GM12878 (cell line): ENCODE results near the gene ZNF695. TPM values are rescaled to one million over a fixed set of nuclear protein-coding genes. Genes with fewer than 3 reads are reported as not detected.

Experiments
- ATAC-seq: fragments of 200-7000 bp; cut with Tn5 transposase; 3 replicates; pipeline ENCODE4 v1.9.1; 2020; ENCODE audit warnings: mild to moderate bottlenecking, moderate library complexity
- BruUV-seq: library from RNA; stranded (reverse); fragments of 400-500 nt; replicated peaks from 2 replicates; lab custom pipeline; 2021; lab: Mats Ljungman, UMichigan
- CTCF ChIA-PET: fragments of 300-600 bp; sonication (Branson Sonifier 250); formaldehyde crosslinking; extraction: SDS; loops from one replicate; lab custom pipeline; 2021; ENCODE audit warnings: inconsistent platforms; lab: Yijun Ruan, JAX
- POLR2A ChIA-PET: fragments of 350-600 bp; formaldehyde crosslinking; extraction: SDS; loops from one replicate; lab custom pipeline; 2021; ENCODE audit warnings: inconsistent platforms; lab: Charles Lee
- RAD21 ChIA-PET: fragments of 300-600 bp; sonication (Branson Sonifier 250); formaldehyde crosslinking; loops from one replicate; lab custom pipeline; 2023; ENCODE audit warnings: antibody characterized with exemption; ENCODE audit not compliant: unreplicated experiment; lab: Charles Lee
- SMC1A ChIA-PET: fragments of 300-600 bp; sonication (Branson Sonifier 250); formaldehyde crosslinking; loops from one replicate; lab custom pipeline; 2023; ENCODE audit not compliant: unreplicated experiment, uncharacterized antibody; lab: Charles Lee
- DNase-seq: peaks from one replicate; pipeline ENCODE4 v3.0.0-alpha.2; 2011; ENCODE audit warnings: low read depth, low spot score
- FAIRE-seq: peaks from 3 replicates; lab custom pipeline; 2011; peaks lifted over from hg19 to GRCh38; lab: Jason Lieb, UNC
- H2AFZ ChIP-seq: 2 replicates; pipeline ENCODE4 v1.6.0; 2011; ENCODE audit warnings: low read depth, low read length, control low read depth; ENCODE audit not compliant: control insufficient read depth
- H3K27ac ChIP-seq: 2 replicates; pipeline ENCODE4 v1.5.1; 2011; ENCODE audit warnings: control low read depth; ENCODE audit not compliant: control insufficient read depth, insufficient read depth
- H3K27me3 ChIP-seq, 2 experiments: replicated peaks in 1 of 2; 2 replicates each; pipeline versions ENCODE4 v1.6.0 to v1.6.1; 2011; ENCODE audit warnings: low read length in 1 of 2; ENCODE audit not compliant: control insufficient read depth in 2 of 2, insufficient read depth in 2 of 2
- H3K36me3 ChIP-seq, 2 experiments: 2 replicates each; pipeline ENCODE4 v1.5.1; 2011; ENCODE audit warnings: low read length in 1 of 2; ENCODE audit not compliant: control insufficient read depth in 2 of 2, insufficient read depth in 2 of 2
- H3K4me1 ChIP-seq: 2 replicates; pipeline ENCODE4 v1.6.1; 2011; ENCODE audit warnings: mild to moderate bottlenecking, low read length, moderate library complexity, mixed read lengths; ENCODE audit not compliant: control insufficient read depth, insufficient read depth
- H3K4me2 ChIP-seq: 2 replicates; pipeline ENCODE4 v1.6.0; 2011; ENCODE audit warnings: control low read depth; ENCODE audit not compliant: control insufficient read depth, insufficient read depth
- H3K4me3 ChIP-seq: fragments of 200-600 bp; sonication (generic); 2 replicates; pipeline ENCODE4 v1.5.1; 2016
- H3K79me2 ChIP-seq: 2 replicates; pipeline ENCODE4 v1.6.0; 2011; ENCODE audit warnings: low read length; ENCODE audit not compliant: control insufficient read depth, insufficient read depth
- H3K9ac ChIP-seq: 2 replicates; pipeline ENCODE4 v1.8.0; 2011; ENCODE audit warnings: low read length, control low read depth, mixed read lengths; ENCODE audit not compliant: control insufficient read depth, insufficient read depth
- H3K9me3 ChIP-seq: replicated peaks from 3 replicates; pipeline ENCODE4 v1.5.1; 2011; ENCODE audit warnings: mild to moderate bottlenecking, low read length; ENCODE audit not compliant: control insufficient read depth, insufficient read depth
- H4K20me1 ChIP-seq: 2 replicates; pipeline ENCODE4 v1.6.0; 2011; ENCODE audit not compliant: control insufficient read depth, insufficient read depth
- BCLAF1 ChIP-seq: fragments of 450-650 bp; IDR thresholded peaks from 2 replicates; pipeline ENCODE4 v1.6.1; 2017; ENCODE audit warnings: antibody characterized with exemption, mild to moderate bottlenecking, moderate library complexity
- CHD4 ChIP-seq: fragments of 200-600 bp; sonication (generic); IDR thresholded peaks from 2 replicates; pipeline ENCODE4 v1.6.1; 2016; ENCODE audit warnings: mild to moderate bottlenecking
- FOS ChIP-seq: IDR thresholded peaks from 3 replicates; pipeline ENCODE4 v1.6.1; 2011; ENCODE audit warnings: borderline replicate concordance; ENCODE audit not compliant: insufficient read length; ENCODE audit errors: extremely low read depth
- HDAC6 ChIP-seq: fragments of 200-600 bp; sonication (generic); IDR thresholded peaks from one replicate; pipeline ENCODE4 v1.8.0; 2017; ENCODE audit warnings: antibody characterized with exemption; ENCODE audit not compliant: unreplicated experiment
- KDM1A ChIP-seq: fragments of 200-600 bp; sonication (generic); IDR thresholded peaks from 2 replicates; pipeline ENCODE4 v1.6.1; 2016; ENCODE audit warnings: borderline replicate concordance
- MAX ChIP-seq: IDR thresholded peaks from 2 replicates; pipeline ENCODE4 v1.6.1; 2012; ENCODE audit warnings: low read depth, low read length, improper control_type of control experiment
- RFX5 ChIP-seq: IDR thresholded peaks from 2 replicates; pipeline ENCODE4 v1.6.1; 2011; ENCODE audit warnings: low read depth, low read length, improper control_type of control experiment
- SIN3A ChIP-seq: IDR thresholded peaks from 2 replicates; pipeline ENCODE4 v1.6.1; 2012; ENCODE audit warnings: low read depth, low read length, improper control_type of control experiment
- STAT3 ChIP-seq: IDR thresholded peaks from 2 replicates; pipeline ENCODE4 v1.6.1; 2011; ENCODE audit warnings: low read depth, low read length, improper control_type of control experiment
- USF1 ChIP-seq: IDR thresholded peaks from 2 replicates; pipeline ENCODE4 v1.6.1; 2011; ENCODE audit warnings: borderline replicate concordance, low read depth, mild to moderate bottlenecking, moderate library complexity, mixed read lengths, low read length; ENCODE audit not compliant: insufficient read depth; ENCODE audit errors: extremely low read length
- YY1 ChIP-seq: IDR thresholded peaks from 2 replicates; pipeline ENCODE4 v1.6.1; 2011; ENCODE audit warnings: low read depth, mild to moderate bottlenecking, low read length
- WGBS: methylation state at CpG from one replicate; pipeline ENCODE4 v1.1.6; 2016; ENCODE audit warnings: low lambda C conversion rate; ENCODE audit not compliant: insufficient replicate concordance, insufficient coverage; ENCODE audit errors: missing lambda C conversion rate; 5-methylcytosine and 5-hydroxymethylcytosine counted together
- in situ Hi-C: fragments of 300-500 bp; cut with MboI; formaldehyde crosslinking; loops from 9 replicates; pipeline ENCODE4 v1.14.3; 2018; ENCODE audit warnings: mixed read lengths
- intact Hi-C: fragments of 100-400 bp; cut with micrococcal nuclease; formaldehyde crosslinking; loops from one replicate; pipeline ENCODE4 v1.14.2; 2022; ENCODE audit not compliant: unreplicated experiment
- polyA plus RNA-seq, 11 experiments: library from polyadenylated mRNA; depleted of rRNA in 4 of 11; unstranded in 6 of 11; stranded (reverse) in 5 of 11; fragments of >200 nt; fragmentation: Nextera tagmentation in 4 of 11; fragmentation: Illumina TruSeq in 1 of 11; extraction: Ambion mirVana in 4 of 11; extraction: Trizol in 1 of 11; gene quantifications; 1 replicate in 1 of 11; 2 replicates in 10 of 11; pipeline versions ENCODE4 v1.2.1 to v1.2.3, GENCODE V29; 2011 to 2016; ENCODE audit warnings: inconsistent platforms in 2 of 11, missing spikeins in 2 of 11, low read depth in 1 of 11
- total RNA-seq, 4 experiments: library from RNA; depleted of rRNA in 3 of 4; stranded (reverse); fragments of >200 nt in 3 of 4; fragmentation: Illumina TruSeq in 1 of 4; extraction: Trizol in 1 of 4; gene quantifications; 2 replicates each; pipeline versions ENCODE4 v1.2.1 to v1.2.3, GENCODE V29; 2013 to 2021
- TF ChIP-seq, protein P1 (sequence below): IDR thresholded peaks from 2 replicates; pipeline ENCODE4 v1.6.1; 2012; ENCODE audit warnings: mild to moderate bottlenecking, low read depth, low read length
- TF ChIP-seq, protein P2 (sequence below): fragments of 450-650 bp; conservative IDR thresholded peaks from 2 replicates; pipeline ENCODE4 v1.6.1; 2017; ENCODE audit warnings: mild to moderate bottlenecking, moderate library complexity

The ZNF695 gene
- total and polyA plus RNA-seq, 10 of the 15 experiments (the other 5 are each of a cell fraction or from before 2014, with no cell fraction given), result 0.04 to 1.8 (median 1.2) TPM

DNA sequence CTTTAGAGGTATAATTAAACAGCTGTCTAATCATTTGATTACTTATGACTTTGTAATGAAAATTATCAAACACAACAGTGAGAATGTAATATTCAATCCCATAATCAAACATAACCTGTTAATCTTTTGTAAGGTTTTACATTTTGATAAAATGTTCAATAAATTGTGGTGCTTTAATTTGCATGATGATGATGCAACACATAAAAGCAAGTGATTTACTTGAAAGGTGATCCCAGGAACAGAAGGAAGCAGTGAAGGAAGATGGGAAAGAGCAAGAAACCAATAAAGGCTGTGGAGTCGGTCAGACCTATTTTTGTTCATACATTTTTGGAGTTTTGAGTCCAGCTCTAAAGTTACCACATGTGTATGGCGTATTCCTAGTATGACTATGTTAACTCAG lies 29.6 kb downstream of the ZNF695 start:
- POLR2A ChIA-PET, result no interaction called here
- DNase-seq, result no peak
- no peak overlapping the region for H3K27ac ChIP-seq
- SMC1A ChIA-PET, result no interaction called here
- in situ Hi-C loops, result no loop called here
- no peak for FAIRE-seq
- BruUV-seq, result no TSS peak
- peaks cover 5% of the 10 kb centered on the region; the same call in 2 of the 3 replicates for H3K9me3 ChIP-seq
- H3K4me2 ChIP-seq, result no peak overlapping the region
- no peak overlapping the region for H3K4me3 ChIP-seq
- WGBS, result 90% methylated on average over 2 of the region's 2 CpGs
- TF ChIP-seq MAX (no peak), STAT3 (no peak), FOS (no peak), KDM1A (no peak), YY1 (no peak), BCLAF1 (no peak), HDAC6 (no peak), USF1 (no peak), SIN3A (no peak), CHD4 (no peak), RFX5 (no peak)
- TF ChIP-seq, protein P1, sequence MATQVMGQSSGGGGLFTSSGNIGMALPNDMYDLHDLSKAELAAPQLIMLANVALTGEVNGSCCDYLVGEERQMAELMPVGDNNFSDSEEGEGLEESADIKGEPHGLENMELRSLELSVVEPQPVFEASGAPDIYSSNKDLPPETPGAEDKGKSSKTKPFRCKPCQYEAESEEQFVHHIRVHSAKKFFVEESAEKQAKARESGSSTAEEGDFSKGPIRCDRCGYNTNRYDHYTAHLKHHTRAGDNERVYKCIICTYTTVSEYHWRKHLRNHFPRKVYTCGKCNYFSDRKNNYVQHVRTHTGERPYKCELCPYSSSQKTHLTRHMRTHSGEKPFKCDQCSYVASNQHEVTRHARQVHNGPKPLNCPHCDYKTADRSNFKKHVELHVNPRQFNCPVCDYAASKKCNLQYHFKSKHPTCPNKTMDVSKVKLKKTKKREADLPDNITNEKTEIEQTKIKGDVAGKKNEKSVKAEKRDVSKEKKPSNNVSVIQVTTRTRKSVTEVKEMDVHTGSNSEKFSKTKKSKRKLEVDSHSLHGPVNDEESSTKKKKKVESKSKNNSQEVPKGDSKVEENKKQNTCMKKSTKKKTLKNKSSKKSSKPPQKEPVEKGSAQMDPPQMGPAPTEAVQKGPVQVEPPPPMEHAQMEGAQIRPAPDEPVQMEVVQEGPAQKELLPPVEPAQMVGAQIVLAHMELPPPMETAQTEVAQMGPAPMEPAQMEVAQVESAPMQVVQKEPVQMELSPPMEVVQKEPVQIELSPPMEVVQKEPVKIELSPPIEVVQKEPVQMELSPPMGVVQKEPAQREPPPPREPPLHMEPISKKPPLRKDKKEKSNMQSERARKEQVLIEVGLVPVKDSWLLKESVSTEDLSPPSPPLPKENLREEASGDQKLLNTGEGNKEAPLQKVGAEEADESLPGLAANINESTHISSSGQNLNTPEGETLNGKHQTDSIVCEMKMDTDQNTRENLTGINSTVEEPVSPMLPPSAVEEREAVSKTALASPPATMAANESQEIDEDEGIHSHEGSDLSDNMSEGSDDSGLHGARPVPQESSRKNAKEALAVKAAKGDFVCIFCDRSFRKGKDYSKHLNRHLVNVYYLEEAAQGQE, result no peak
- TF ChIP-seq, protein P2, sequence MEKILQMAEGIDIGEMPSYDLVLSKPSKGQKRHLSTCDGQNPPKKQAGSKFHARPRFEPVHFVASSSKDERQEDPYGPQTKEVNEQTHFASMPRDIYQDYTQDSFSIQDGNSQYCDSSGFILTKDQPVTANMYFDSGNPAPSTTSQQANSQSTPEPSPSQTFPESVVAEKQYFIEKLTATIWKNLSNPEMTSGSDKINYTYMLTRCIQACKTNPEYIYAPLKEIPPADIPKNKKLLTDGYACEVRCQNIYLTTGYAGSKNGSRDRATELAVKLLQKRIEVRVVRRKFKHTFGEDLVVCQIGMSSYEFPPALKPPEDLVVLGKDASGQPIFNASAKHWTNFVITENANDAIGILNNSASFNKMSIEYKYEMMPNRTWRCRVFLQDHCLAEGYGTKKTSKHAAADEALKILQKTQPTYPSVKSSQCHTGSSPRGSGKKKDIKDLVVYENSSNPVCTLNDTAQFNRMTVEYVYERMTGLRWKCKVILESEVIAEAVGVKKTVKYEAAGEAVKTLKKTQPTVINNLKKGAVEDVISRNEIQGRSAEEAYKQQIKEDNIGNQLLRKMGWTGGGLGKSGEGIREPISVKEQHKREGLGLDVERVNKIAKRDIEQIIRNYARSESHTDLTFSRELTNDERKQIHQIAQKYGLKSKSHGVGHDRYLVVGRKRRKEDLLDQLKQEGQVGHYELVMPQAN, result no peak
- RAD21 ChIA-PET, result no interaction called here
- no peaks in the 10 kb centered on the region for H3K79me2 ChIP-seq
- intact Hi-C loops, result no loop called here
- H3K9ac ChIP-seq, result no peak overlapping the region
- H3K27me3 ChIP-seq, result no peaks in the 10 kb centered on the region
- ATAC-seq, result no peak
- CTCF ChIA-PET, result no interaction called here
- H2AFZ ChIP-seq, result no peak overlapping the region
- no peaks in the 10 kb centered on the region for H4K20me1 ChIP-seq
- no peaks in the 10 kb centered on the region for H3K4me1 ChIP-seq
- H3K36me3 ChIP-seq, result no peaks in the 10 kb centered on the region
